HG02610 (cell line): ENCODE measurements around the gene CASQ1.

Experiments used
- ATAC-seq: cut with Tn5 transposase; IDR thresholded peaks from one replicate; pipeline ENCODE4 v1.9.1; 2021; ENCODE audit warnings: mild to moderate bottlenecking, moderate library complexity; ENCODE audit not compliant: unreplicated experiment

The CASQ1 gene

GRCh38 chr1:160224606-160225005, 34.2 kb downstream of the CASQ1 start:
- no peak for ATAC-seq

DNA sequence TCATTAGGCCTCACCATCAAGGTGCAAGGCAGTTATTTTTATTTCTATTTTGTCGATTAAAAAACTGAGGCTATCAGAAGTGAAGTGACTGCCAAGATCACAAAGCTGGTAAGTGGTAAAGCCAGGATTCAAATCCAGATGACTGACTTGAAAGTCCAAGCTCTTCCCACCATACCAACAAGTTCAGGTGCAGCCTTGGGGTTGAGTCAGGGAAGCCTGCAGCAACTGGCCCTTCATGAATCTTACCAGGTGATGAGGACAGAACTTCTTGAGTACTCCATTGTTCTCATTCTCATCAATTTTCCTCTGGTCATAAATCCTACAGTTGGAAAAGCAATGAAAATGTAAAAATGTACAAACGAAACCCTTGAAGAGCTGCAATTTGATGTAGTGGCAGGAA, 35.0 kb downstream of the CASQ1 start:
- ATAC-seq, result no peak

DNA sequence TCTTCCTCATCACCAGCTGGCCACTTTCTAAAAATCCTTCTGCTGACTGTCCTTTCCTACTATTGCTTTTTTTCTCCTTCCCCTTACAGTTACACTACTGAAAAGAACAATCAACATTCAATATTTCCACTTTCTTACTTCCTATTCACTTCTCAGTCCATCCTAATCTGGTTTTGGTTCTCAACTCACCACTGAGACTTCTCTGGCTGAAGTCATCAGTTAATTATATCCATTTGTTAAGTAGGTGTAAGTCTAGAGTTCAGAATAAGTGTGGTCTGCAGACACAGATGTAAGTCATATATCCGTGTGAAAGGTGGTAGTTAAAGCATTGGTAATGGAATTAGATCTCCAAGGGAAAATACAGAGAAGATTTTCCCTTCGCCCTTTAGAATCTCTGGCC, 36.2 kb downstream of the CASQ1 start:
- ATAC-seq, result peak; percentile 76

DNA sequence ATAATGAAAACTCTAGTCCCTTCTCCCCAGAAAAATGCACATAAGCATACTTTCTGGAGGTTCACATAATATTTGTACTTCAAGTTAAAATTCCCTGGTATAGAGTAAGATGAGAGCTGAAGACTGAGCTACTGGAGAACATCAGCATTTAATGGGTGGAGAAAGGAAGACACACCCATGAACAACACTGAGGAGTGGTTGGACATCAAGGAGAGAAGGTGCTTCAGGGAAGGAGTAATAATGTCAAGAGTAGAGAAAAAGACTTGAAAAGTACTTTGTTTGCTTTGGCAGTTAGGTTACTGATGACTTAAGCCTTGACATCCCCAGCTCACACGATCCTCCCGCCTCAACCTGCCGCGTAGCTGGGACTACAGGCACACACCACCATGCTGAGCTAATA, 36.7 kb downstream of the CASQ1 start:
- ATAC-seq, result peak; percentile 27

GRCh38 chr1:160227561-160227960, 37.2 kb downstream of the CASQ1 start:
- no peak for ATAC-seq

GRCh38 chr1:160228431-160228830, 38.1 kb downstream of the CASQ1 start:
- no peak for ATAC-seq

DNA sequence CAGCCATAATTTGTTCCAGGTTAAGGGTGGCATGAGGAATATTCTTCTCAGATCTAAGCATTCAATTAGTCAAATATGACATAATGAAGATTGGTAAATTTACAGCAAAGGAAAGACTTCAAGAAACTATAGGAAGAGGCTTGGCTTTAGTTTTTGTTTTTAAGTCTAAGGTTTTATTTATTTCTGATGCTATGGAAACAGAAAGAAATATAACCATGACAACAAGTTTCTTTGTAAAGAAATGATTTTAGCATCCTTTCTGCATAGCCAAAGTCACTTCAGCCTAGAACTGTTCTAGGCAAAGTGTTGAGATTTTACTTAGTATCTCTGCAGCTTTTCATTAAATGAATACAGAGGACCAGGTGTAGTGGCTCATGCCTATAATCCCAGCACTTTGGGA, 42.5 kb downstream of the CASQ1 start:
- ATAC-seq, result no peak

DNA sequence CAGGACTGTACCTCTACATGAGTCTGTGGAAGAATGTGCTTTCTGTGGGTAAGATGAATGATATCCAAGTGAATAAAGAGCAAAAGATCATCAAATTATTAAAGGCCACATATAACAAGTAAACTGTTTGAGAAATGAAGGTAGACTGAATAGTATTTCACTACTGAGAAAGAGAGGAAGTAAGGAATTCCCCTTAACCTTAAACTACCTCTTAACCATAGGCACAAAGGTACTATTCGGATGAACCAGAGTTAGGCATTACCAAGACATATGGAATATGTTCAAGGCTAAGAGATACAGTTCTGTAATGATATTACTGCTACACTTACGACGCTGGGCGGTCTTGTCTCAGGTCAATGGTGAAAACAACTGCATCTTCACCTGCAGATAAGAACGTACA, 46.4 kb downstream of the CASQ1 start:
- ATAC-seq, result no peak

GRCh38 chr1:160237558-160237957, 47.2 kb downstream of the CASQ1 start:
- no peak for ATAC-seq

- no peak for ATAC-seq
Observed at GRCh38 chr1:160238408-160238807, 48.0 kb downstream of the CASQ1 start.

DNA sequence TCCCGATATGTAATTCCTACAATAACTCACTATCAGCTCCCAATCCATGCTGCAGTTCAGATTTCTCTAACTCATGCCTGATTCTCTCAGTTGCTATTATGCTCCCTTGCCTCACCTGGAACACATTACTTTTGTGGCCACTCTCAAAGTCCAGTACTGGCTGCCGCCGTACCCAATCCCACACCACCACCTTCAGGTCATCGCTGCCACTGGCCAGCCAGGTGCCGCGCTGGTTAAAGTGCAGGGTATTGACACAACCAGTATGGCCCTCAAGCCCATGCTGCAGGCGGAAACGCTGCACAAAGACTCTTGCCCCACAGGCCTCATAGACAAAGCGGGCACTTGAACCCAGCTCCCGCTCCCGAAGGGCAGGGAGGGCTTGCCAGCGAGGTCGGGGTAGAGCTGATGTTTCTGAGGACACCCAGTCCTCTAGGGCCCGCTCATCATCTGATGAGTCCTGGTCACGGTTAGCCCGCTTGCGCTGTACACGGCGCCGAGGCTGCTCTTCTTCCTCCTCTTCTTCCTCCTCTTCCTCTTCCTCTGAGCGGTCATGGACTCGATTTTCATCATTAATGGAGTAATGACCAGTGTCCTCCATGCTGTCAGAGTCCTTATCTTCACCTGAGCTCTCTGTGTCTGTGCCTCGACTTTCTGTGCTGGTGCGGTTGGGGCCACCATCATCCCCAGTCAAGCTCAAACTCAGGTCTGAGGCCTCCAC, 49.4 kb downstream of the CASQ1 start:
- ATAC-seq, result no peak

DNA sequence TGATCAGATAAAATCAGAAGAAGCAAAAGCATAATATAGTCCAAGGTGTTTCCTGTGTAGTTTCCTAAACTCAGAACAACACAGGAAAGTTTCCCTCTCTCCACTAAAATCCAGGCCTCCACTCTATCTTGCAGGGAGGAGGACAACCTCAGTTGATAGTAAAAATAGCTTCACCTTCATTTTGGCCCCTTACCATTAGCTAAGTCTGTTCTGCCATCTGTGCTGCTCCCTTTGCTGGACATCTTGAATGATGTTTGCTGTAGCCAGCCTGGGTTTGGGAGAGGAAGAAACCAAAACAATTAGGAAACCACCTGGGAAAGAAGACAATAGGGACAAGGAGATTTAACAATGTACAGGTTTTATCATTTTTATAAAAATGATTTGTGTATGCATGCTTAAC, 53.4 kb downstream of the CASQ1 start:
- ATAC-seq, result no peak

GRCh38 chr1:160244209-160244608, 53.8 kb downstream of the CASQ1 start:
- ATAC-seq, result no peak

- no peak for ATAC-seq
Observed at GRCh38 chr1:160245434-160245833, 55.1 kb downstream of the CASQ1 start.

DNA sequence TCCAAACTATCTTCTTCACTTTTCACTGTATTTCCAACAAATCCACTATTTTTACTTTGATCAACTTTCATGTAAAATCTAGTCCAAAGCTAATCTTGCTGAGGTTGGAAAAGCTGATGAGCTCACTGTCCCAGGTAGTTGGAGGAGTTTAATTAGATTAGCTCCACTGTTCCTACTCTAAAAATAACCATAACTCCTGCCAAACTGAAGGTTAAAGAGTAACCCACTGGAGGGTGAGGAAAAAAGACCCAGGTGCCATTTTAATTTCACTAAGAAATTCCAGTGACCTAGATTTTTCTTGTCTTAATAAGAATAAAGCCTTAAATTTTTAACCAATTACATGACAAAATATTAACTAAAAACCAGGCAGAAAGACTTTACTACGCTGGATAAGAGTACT, 56.7 kb downstream of the CASQ1 start:
- no peak for ATAC-seq

DNA sequence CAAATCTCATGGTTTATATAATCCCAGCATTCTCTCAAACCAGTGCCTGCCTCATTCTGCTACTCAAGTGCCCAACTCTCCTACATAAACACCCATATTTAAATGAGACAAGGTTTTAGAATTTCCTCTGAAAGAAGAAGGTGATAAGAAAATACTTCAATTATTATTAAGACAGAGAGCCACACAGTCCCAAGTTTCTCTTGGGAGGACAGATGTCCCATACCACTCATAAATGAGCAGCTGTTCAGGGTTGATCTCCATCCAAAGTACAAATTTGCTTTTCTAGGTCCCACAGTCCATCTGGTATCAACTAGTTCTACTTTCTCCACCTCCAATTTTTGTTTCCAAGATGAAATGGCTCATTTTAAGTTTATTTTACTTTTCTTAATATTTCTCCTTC, 60.6 kb downstream of the CASQ1 start:
- ATAC-seq, result no peak
